T-helper 2 cell treated with Interferon-gamma antibody and Interleukin-4, amounts not matched to agents 5 μg/mL and 100 μg/mL, for 36 hours (primary cell): ENCODE results near the gene CATSPER3.

Experiments
- DNase-seq: peaks from one replicate; pipeline ENCODE4 v3.0.0; 2021; ENCODE audit warnings: low spot score
- H3K27ac Mint-ChIP-seq: one replicate; pipeline ENCODE4 v1.8.0; 2021; ENCODE audit warnings: mild to moderate bottlenecking, mixed read lengths
- H3K27me3 Mint-ChIP-seq: one replicate; pipeline ENCODE4 v1.8.0; 2021; ENCODE audit warnings: low read depth, mixed read lengths
- H3K36me3 Mint-ChIP-seq: one replicate; pipeline ENCODE4 v1.8.0; 2021; ENCODE audit warnings: low read depth, mixed read lengths
- H3K4me1 Mint-ChIP-seq: one replicate; pipeline ENCODE4 v1.8.0; 2021; ENCODE audit warnings: low read depth, mixed read lengths
- H3K4me3 Mint-ChIP-seq: one replicate; pipeline ENCODE4 v1.8.0; 2022; ENCODE audit warnings: mild to moderate bottlenecking, moderate library complexity, mixed read lengths
- H3K9me3 Mint-ChIP-seq: one replicate; pipeline ENCODE4 v1.8.0; 2021; ENCODE audit warnings: mixed read lengths

The CATSPER3 gene

GRCh38 chr5:135054546-135054945 lies 86.8 kb downstream of the CATSPER3 start:
- DNase-seq = no peak
- Mint-ChIP-seq H3K27me3 (peaks cover 64% of the 10 kb centered on the region), H3K4me1 (peaks cover 2% of the 10 kb centered on the region), H3K4me3 (no peak overlapping the region), H3K27ac (no peak overlapping the region), H3K9me3 (no peaks in the 10 kb centered on the region), H3K36me3 (no peaks in the 10 kb centered on the region)

DNA sequence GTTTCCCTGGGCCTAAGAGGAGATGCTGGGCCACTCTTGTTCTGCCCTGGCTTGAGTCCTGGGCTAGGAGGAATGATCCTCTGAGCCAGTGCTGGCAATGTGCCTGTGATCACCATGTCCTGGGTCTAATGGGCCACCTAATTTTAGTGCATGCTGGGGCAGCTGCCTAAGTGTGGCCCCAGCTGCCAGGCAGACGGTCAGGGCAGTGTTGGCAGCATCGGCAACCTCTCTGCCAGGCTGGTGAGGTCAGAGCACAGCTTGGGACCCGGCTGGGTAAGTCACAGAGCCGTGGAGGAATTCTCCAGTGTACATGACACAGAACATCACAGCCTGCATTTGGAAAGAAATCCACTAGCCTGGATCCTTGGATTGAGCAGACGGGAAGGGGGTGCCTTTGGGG lies 87.7 kb downstream of the CATSPER3 start:
- no peak for DNase-seq
- no peaks in the 10 kb centered on the region for H3K36me3 Mint-ChIP-seq
- peaks cover 2% of the 10 kb centered on the region for H3K4me1 Mint-ChIP-seq
- no peak overlapping the region for H3K27ac Mint-ChIP-seq
- H3K9me3 Mint-ChIP-seq = no peaks in the 10 kb centered on the region
- no peak overlapping the region for H3K4me3 Mint-ChIP-seq
- peaks cover 57% of the 10 kb centered on the region for H3K27me3 Mint-ChIP-seq

- no peaks in the 10 kb centered on the region for H3K36me3 Mint-ChIP-seq
- no peak overlapping the region for H3K4me3 Mint-ChIP-seq
- no peaks in the 10 kb centered on the region for H3K9me3 Mint-ChIP-seq
- H3K4me1 Mint-ChIP-seq = peaks cover 2% of the 10 kb centered on the region
- H3K27me3 Mint-ChIP-seq = peaks cover 47% of the 10 kb centered on the region
- H3K27ac Mint-ChIP-seq = no peak overlapping the region
- no peak for DNase-seq
Observed at GRCh38 chr5:135056316-135057030, 88.8 kb downstream of the CATSPER3 start.

GRCh38 chr5:135057233-135057632 lies 89.5 kb downstream of the CATSPER3 start:
- Mint-ChIP-seq H3K9me3 (no peaks in the 10 kb centered on the region), H3K36me3 (no peaks in the 10 kb centered on the region), H3K27me3 (peaks cover 40% of the 10 kb centered on the region), H3K27ac (no peak overlapping the region), H3K4me3 (no peak overlapping the region), H3K4me1 (peaks cover 2% of the 10 kb centered on the region)
- no peak for DNase-seq

GRCh38 chr5:135058331-135058732 lies 90.6 kb downstream of the CATSPER3 start:
- Mint-ChIP-seq H3K4me3 (no peak overlapping the region), H3K4me1 (peaks cover 2% of the 10 kb centered on the region), H3K9me3 (no peaks in the 10 kb centered on the region), H3K27me3 (peaks cover 29% of the 10 kb centered on the region), H3K27ac (no peak overlapping the region), H3K36me3 (no peaks in the 10 kb centered on the region)
- DNase-seq = no peak

- no peaks in the 10 kb centered on the region for H3K36me3 Mint-ChIP-seq
- H3K4me3 Mint-ChIP-seq = no peak overlapping the region
- peaks cover 19% of the 10 kb centered on the region for H3K27me3 Mint-ChIP-seq
- H3K9me3 Mint-ChIP-seq = no peaks in the 10 kb centered on the region
- no peak overlapping the region for H3K27ac Mint-ChIP-seq
- DNase-seq = no peak
- H3K4me1 Mint-ChIP-seq = no peaks in the 10 kb centered on the region
Observed at GRCh38 chr5:135059000-135059923, 91.6 kb downstream of the CATSPER3 start.

GRCh38 chr5:135060021-135060420 lies 92.3 kb downstream of the CATSPER3 start:
- DNase-seq = no peak
- Mint-ChIP-seq H3K27me3 (peaks cover 13% of the 10 kb centered on the region), H3K4me3 (no peak overlapping the region), H3K9me3 (no peaks in the 10 kb centered on the region), H3K27ac (no peak overlapping the region), H3K36me3 (no peaks in the 10 kb centered on the region), H3K4me1 (no peaks in the 10 kb centered on the region)

DNA sequence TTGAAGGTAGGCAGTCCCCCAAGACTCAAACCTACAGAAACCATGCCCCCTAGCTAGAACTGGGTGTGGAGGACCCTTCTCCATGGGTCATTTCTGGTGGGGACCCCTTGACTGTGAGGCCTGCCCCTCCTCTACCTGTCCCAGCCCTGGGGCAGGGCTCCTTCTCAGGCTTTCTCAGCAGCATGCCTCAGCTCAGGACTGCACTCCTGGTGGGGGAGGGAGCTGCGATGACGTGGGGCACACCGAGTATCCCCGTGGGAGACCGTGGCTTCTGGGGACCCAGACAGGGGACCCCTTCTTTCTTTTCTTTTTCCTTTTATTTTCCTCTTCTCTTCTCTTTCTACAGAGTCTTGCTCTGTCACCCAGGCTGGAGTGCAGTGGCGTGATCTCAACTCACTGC lies 93.3 kb downstream of the CATSPER3 start:
- Mint-ChIP-seq H3K27ac (no peak overlapping the region), H3K9me3 (no peaks in the 10 kb centered on the region), H3K27me3 (peaks cover 8% of the 10 kb centered on the region), H3K36me3 (no peaks in the 10 kb centered on the region), H3K4me3 (no peak overlapping the region), H3K4me1 (no peaks in the 10 kb centered on the region)
- DNase-seq = no peak
